SK-N-MC (cell line): ENCODE data around the gene PIK3R4.

Source experiments
- EZH2 ChIP-seq: fragments of 200-600 bp; sonication (generic); IDR thresholded peaks from one replicate; pipeline ENCODE4 v1.6.1; 2017; ENCODE audit warnings: antibody characterized with exemption
- FOXP2 ChIP-seq: optimal IDR thresholded peaks from 2 replicates; pipeline ENCODE3; 2011; ENCODE audit warnings: mild to moderate bottlenecking, moderate library complexity; ENCODE audit not compliant: insufficient read depth; ENCODE audit errors: extremely low read length, control extremely low read depth
- POLR2AphosphoS5 ChIP-seq: IDR thresholded peaks from 2 replicates; pipeline ENCODE4 v1.6.1; 2012; ENCODE audit warnings: mild to moderate bottlenecking, low read depth, low read length, borderline replicate concordance

- no peak for TF ChIP-seq EZH2
- TF ChIP-seq FOXP2, result no peak
- TF ChIP-seq POLR2AphosphoS5, result no peak
Measured at GRCh38 chr3:130770644-130771043, 24.0 kb upstream of the PIK3R4 start.
